Neural progenitor cell (in vitro differentiated cells): ENCODE results near the gene FGL2.

Experiments used
- CTCF ChIP-seq: fragments of 200-600 bp; sonication (generic); IDR thresholded peaks from 2 replicates; pipeline ENCODE4 v1.5.1; 2017; ENCODE audit warnings: antibody characterized with exemption, mild to moderate bottlenecking
- EZH2phosphoT487 ChIP-seq: fragments of 200-600 bp; sonication (generic); IDR thresholded peaks from 2 replicates; pipeline ENCODE4 v1.6.1; 2017; ENCODE audit warnings: antibody characterized with exemption

- TF ChIP-seq CTCF (no peak), EZH2phosphoT487 (no peak)
These were observed 48.5 kb upstream of the FGL2 start for GRCh38 chr7:77248154-77248553.
